ENCODE measurements around the gene ANKRD9. TPM values are rescaled to one million over a fixed set of nuclear protein-coding genes. Genes with fewer than 3 reads are reported as not detected.

The ANKRD9 gene
- total RNA-seq, 1 donor from 2014 or later, result 18.0 TPM

GRCh38 chr14:102479777-102480176 is 29.8 kb downstream of the ANKRD9 start:
- TF ChIP-seq, protein P1, sequence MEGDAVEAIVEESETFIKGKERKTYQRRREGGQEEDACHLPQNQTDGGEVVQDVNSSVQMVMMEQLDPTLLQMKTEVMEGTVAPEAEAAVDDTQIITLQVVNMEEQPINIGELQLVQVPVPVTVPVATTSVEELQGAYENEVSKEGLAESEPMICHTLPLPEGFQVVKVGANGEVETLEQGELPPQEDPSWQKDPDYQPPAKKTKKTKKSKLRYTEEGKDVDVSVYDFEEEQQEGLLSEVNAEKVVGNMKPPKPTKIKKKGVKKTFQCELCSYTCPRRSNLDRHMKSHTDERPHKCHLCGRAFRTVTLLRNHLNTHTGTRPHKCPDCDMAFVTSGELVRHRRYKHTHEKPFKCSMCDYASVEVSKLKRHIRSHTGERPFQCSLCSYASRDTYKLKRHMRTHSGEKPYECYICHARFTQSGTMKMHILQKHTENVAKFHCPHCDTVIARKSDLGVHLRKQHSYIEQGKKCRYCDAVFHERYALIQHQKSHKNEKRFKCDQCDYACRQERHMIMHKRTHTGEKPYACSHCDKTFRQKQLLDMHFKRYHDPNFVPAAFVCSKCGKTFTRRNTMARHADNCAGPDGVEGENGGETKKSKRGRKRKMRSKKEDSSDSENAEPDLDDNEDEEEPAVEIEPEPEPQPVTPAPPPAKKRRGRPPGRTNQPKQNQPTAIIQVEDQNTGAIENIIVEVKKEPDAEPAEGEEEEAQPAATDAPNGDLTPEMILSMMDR (IDR thresholded peaks at IDR 0.05), result no peak

GRCh38 chr14:102479107-102479506 is 30.5 kb downstream of the ANKRD9 start:
- H3K27ac Mint-ChIP-seq (ENCODE audit: unreplicated experiment), result no peak overlapping the region
- H3K36me3 Mint-ChIP-seq (ENCODE audit: low read depth), result peaks cover 19% of the 10 kb centered on the region
- TF ChIP-seq, protein P1 (IDR thresholded peaks at IDR 0.05), result no peak
- H3K4me3 Mint-ChIP-seq (ENCODE audit: unreplicated experiment), result no peak overlapping the region
- peaks cover 6% of the 10 kb centered on the region for H3K4me1 Mint-ChIP-seq (ENCODE audit: low read depth)
- no peaks in the 10 kb centered on the region for H3K9me3 Mint-ChIP-seq (ENCODE audit: low read depth)
- peak; percentile 27 for DNase-seq (ENCODE audit: low spot score)
- no peaks in the 10 kb centered on the region for H3K27me3 Mint-ChIP-seq (ENCODE audit: low read depth)

More at GRCh38 chr14:102479777-102480176, 29.8 kb downstream of the ANKRD9 start:
- peak; percentile 80 for DNase-seq (ENCODE audit: low spot score)
- Mint-ChIP-seq H3K27ac (ENCODE audit: unreplicated experiment) (no peak overlapping the region), H3K4me3 (ENCODE audit: unreplicated experiment) (no peak overlapping the region), H3K9me3 (ENCODE audit: low read depth) (no peaks in the 10 kb centered on the region), H3K27me3 (ENCODE audit: low read depth) (no peaks in the 10 kb centered on the region), H3K4me1 (ENCODE audit: low read depth) (peaks cover 6% of the 10 kb centered on the region), H3K36me3 (ENCODE audit: low read depth) (peaks cover 20% of the 10 kb centered on the region)

DNA sequence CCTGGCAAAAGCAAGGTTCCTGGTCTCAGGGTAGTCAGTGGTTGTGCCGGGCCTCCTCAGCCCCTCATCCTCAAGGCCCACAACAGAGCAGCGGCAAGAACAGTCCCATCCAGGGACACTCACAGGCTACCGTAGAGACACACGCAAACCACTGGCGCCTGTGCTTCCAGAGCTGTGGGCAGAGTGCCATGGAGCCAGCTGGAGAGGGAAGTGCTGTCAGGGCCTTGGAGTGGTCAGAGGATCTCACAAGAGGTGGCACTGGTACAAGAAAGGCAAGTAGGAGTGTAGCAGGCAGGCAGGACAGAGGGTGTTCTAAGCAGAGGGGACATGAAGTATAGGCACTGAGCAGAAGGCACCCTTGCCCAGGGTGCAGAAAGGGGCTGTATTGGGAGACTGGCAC is 34.6 kb downstream of the ANKRD9 start:
- Mint-ChIP-seq H3K27me3 (ENCODE audit: low read depth) (no peaks in the 10 kb centered on the region), H3K9me3 (ENCODE audit: low read depth) (no peaks in the 10 kb centered on the region), H3K27ac (ENCODE audit: unreplicated experiment) (peak overlapping the region; percentile 57), H3K36me3 (ENCODE audit: low read depth) (peaks cover 13% of the 10 kb centered on the region), H3K4me3 (ENCODE audit: unreplicated experiment) (no peak overlapping the region), H3K4me1 (ENCODE audit: low read depth) (no peaks in the 10 kb centered on the region)
- TF ChIP-seq, protein P1 (IDR thresholded peaks at IDR 0.05), result no peak
- DNase-seq (ENCODE audit: low spot score), result peak; percentile 33

DNA sequence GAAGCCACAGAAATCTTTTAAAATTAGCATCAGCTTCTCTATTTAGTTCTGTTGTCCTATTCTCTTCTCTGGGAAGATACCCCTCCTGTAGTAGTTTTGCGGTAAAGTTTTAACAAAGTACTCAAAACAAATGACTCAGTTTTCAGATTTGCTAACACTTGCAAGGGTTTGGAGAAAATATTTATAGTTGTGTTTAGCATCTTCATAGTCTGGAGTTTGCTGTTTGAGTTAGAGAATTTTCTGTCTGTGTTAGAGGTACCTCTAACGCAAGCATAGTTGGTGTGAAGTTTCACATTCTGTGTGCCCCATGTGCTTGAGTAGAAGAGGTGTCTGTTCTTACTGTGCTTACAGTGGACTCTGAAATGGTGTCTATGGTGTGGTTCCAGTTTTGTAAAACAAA is 36.0 kb downstream of the ANKRD9 start:
- no peak overlapping the region for H3K4me3 Mint-ChIP-seq (ENCODE audit: unreplicated experiment)
- H3K27ac Mint-ChIP-seq (ENCODE audit: unreplicated experiment), result no peak overlapping the region
- DNase-seq (ENCODE audit: low spot score), result no peak
- H3K4me1 Mint-ChIP-seq (ENCODE audit: low read depth), result no peaks in the 10 kb centered on the region
- TF ChIP-seq, protein P1 (IDR thresholded peaks at IDR 0.05), result no peak
- peaks cover 11% of the 10 kb centered on the region for H3K36me3 Mint-ChIP-seq (ENCODE audit: low read depth)
- H3K9me3 Mint-ChIP-seq (ENCODE audit: low read depth), result no peaks in the 10 kb centered on the region
- H3K27me3 Mint-ChIP-seq (ENCODE audit: low read depth), result no peaks in the 10 kb centered on the region

- no peak overlapping the region for H3K4me3 Mint-ChIP-seq (ENCODE audit: unreplicated experiment)
- no peak overlapping the region for H3K27ac Mint-ChIP-seq (ENCODE audit: unreplicated experiment)
- H3K4me1 Mint-ChIP-seq (ENCODE audit: low read depth), result no peaks in the 10 kb centered on the region
- DNase-seq (ENCODE audit: low spot score), result peak; percentile 60
- H3K36me3 Mint-ChIP-seq (ENCODE audit: low read depth), result peaks cover 13% of the 10 kb centered on the region
- H3K27me3 Mint-ChIP-seq (ENCODE audit: low read depth), result no peaks in the 10 kb centered on the region
- TF ChIP-seq, protein P1 (IDR thresholded peaks at IDR 0.05), result no peak
- H3K9me3 Mint-ChIP-seq (ENCODE audit: low read depth), result no peaks in the 10 kb centered on the region
Observed at GRCh38 chr14:102472791-102473150, 36.8 kb downstream of the ANKRD9 start.
